ENCODE measurements around the gene B3GAT1. TPM values are rescaled to one million over a fixed set of nuclear protein-coding genes. Genes with fewer than 3 reads are reported as not detected.

The B3GAT1 gene
- total and polyA plus RNA-seq, 2 of the 13 experiments (the other 11 are each of a cell fraction or from before 2014, with no cell fraction given) = not detected

- TF ChIP-seq, protein P1, sequence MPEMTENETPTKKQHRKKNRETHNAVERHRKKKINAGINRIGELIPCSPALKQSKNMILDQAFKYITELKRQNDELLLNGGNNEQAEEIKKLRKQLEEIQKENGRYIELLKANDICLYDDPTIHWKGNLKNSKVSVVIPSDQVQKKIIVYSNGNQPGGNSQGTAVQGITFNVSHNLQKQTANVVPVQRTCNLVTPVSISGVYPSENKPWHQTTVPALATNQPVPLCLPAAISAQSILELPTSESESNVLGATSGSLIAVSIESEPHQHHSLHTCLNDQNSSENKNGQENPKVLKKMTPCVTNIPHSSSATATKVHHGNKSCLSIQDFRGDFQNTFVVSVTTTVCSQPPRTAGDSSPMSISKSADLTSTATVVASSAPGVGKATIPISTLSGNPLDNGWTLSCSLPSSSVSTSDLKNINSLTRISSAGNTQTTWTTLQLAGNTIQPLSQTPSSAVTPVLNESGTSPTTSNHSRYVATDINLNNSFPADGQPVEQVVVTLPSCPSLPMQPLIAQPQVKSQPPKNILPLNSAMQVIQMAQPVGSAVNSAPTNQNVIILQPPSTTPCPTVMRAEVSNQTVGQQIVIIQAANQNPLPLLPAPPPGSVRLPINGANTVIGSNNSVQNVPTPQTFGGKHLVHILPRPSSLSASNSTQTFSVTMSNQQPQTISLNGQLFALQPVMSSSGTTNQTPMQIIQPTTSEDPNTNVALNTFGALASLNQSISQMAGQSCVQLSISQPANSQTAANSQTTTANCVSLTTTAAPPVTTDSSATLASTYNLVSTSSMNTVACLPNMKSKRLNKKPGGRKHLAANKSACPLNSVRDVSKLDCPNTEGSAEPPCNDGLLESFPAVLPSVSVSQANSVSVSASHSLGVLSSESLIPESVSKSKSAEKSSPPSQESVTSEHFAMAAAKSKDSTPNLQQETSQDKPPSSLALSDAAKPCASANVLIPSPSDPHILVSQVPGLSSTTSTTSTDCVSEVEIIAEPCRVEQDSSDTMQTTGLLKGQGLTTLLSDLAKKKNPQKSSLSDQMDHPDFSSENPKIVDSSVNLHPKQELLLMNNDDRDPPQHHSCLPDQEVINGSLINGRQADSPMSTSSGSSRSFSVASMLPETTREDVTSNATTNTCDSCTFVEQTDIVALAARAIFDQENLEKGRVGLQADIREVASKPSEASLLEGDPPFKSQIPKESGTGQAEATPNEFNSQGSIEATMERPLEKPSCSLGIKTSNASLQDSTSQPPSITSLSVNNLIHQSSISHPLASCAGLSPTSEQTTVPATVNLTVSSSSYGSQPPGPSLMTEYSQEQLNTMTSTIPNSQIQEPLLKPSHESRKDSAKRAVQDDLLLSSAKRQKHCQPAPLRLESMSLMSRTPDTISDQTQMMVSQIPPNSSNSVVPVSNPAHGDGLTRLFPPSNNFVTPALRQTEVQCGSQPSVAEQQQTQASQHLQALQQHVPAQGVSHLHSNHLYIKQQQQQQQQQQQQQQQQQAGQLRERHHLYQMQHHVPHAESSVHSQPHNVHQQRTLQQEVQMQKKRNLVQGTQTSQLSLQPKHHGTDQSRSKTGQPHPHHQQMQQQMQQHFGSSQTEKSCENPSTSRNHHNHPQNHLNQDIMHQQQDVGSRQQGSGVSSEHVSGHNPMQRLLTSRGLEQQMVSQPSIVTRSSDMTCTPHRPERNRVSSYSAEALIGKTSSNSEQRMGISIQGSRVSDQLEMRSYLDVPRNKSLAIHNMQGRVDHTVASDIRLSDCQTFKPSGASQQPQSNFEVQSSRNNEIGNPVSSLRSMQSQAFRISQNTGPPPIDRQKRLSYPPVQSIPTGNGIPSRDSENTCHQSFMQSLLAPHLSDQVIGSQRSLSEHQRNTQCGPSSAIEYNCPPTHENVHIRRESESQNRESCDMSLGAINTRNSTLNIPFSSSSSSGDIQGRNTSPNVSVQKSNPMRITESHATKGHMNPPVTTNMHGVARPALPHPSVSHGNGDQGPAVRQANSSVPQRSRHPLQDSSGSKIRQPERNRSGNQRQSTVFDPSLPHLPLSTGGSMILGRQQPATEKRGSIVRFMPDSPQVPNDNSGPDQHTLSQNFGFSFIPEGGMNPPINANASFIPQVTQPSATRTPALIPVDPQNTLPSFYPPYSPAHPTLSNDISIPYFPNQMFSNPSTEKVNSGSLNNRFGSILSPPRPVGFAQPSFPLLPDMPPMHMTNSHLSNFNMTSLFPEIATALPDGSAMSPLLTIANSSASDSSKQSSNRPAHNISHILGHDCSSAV (CRISPR knock-in tag; IDR thresholded peaks at IDR 0.05; ENCODE audit: borderline replicate concordance) = no peak
- TF ChIP-seq AHR (CRISPR knock-in tag; IDR thresholded peaks at IDR 0.05) = no peak
Measured at GRCh38 chr11:134358856-134359490, 53.1 kb downstream of the B3GAT1 start (continued).

DNA sequence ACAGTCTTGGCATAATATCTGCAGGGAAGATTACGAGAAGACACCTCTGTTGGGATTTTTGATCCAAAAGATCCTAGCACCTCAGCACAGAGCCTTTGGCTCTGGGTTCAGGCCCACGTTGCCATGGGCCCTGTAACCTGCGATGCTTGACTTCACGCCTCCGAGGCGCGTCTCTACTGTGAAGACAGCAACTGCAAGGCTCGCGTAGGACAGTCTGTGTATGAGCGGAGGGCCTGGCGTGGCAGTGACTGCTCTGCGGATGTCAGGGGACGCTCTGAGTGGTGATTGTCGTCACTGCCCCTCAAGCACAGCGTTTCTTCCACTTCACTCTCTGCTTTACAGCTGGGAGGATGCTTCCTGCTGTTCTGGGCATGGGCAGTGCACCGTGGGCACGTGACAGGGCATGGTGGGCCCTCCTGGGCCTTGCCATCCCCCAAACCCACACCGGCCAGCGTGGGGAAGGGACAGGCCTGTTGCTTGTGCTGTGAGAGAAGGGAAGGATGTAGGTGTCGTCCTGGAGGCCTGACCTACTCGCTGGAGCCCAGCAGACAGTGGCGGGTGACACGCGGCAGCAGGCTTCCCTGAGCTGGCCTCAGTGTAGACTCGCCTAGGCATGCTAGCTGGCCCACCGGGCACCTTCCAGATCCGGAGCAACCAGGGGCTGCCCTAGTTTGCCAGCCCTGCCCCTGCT, 53.7 kb downstream of the B3GAT1 start:
- ChIA-PET CTCF (ENCODE audit: low intra/inter-chr PET ratio, low total read pairs) (no interaction called here), POLR2A (no interaction called here)
- FAIRE-seq = no peak
- DNase-seq (ENCODE audit: low spot score) = no peak
- Histone ChIP-seq H2AFZ (ENCODE audit: low read length) (no peak overlapping the region), H3K9ac (ENCODE audit: insufficient read depth, low read depth, low read length) (no peak overlapping the region), H3K9me3 (ENCODE audit: low read length) (no peaks in the 10 kb centered on the region), H3K79me2 (ENCODE audit: insufficient read depth, low read length) (no peaks in the 10 kb centered on the region), H3K27ac (ENCODE audit: extremely low read length, insufficient read depth, low read length) (no peak overlapping the region), H3K27me3 (ENCODE audit: control insufficient read depth in 1 of 2, insufficient read depth in 2 of 2, low read length in 2 of 2) (peaks cover 14 to 46% of the 10 kb centered on the region in 2 experiments), H3K36me3 (replicated peaks in 1 of 2; ENCODE audit: control insufficient read depth in 1 of 2, insufficient read depth in 2 of 2, low read length in 2 of 2) (no peaks in the 10 kb centered on the region), H3K4me1 (ENCODE audit: insufficient read depth, low read length) (peaks cover 6% of the 10 kb centered on the region), H4K20me1 (ENCODE audit: insufficient read depth, low read length) (no peaks in the 10 kb centered on the region), H3K4me3 (replicated peaks in 1 of 3; ENCODE audit: insufficient read depth in 1 of 3, low read depth in 2 of 3, low read length in 3 of 3) (no peak overlapping the region), H3K4me2 (ENCODE audit: low read depth, low read length) (no peak overlapping the region)
- ATAC-seq = no peak
- intact Hi-C loops (cut with micrococcal nuclease; ENCODE audit: unreplicated experiment) = no loop called here
- BruUV-seq (replicated peaks) = no TSS peak
- 23% methylated on average over 3 of the region's 27 CpGs for WGBS (ENCODE audit: low lambda C conversion rate)
- in situ Hi-C loops (cut with HindIII; ENCODE audit: extremely low pct_ligation_motif_present, low pct_unique_long_range_greater_than_20kb) = no loop called here
- TF ChIP-seq PATZ1 (CRISPR knock-in tag; IDR thresholded peaks at IDR 0.05) = no peak
